ENCODE data around the gene SCYGR7. TPM values are rescaled to one million over a fixed set of nuclear protein-coding genes. Genes with fewer than 3 reads are reported as not detected.
"Not testable (repeated sequence)": the region's sequence is repeated elsewhere in the genome, so short reads cannot be mapped to it uniquely, and the experiment has no call there.

Gene SCYGR7
- total RNA-seq, 4 donors from 2014 or later = not detected

GRCh38 chr2:227748079-227748478, 19.9 kb downstream of the SCYGR7 start:
- TF ChIP-seq POLR2AphosphoS5 (IDR thresholded peaks at IDR 0.05) (no peak), CTCF (IDR thresholded peaks at IDR 0.05) (no peak), EP300 (IDR thresholded peaks at IDR 0.05) (no peak), POLR2A (IDR thresholded peaks at IDR 0.05; ENCODE audit: low read depth) (no peak)
- intact Hi-C loops (cut with DNase I) = no loop called here

GRCh38 chr2:227756261-227756660, 28.1 kb downstream of the SCYGR7 start:
- H3K27me3 ChIP-seq; H3K4me3 ChIP-seq; H3K9me3 ChIP-seq; intact Hi-C loops (cut with DNase I); H3K36me3 ChIP-seq; DNase-seq (ENCODE audit: extremely low spot score); H3K4me1 ChIP-seq; H3K27ac ChIP-seq (replicated peaks in 1 of 4): not testable (repeated sequence)
- WGBS = 65% methylated on average over 4 of the region's 4 CpGs

More at GRCh38 chr2:227748079-227748478, 19.9 kb downstream of the SCYGR7 start:
- Histone ChIP-seq H3K4me3 (no peak overlapping the region), H3K27me3 (no peaks in the 10 kb centered on the region), H3K27ac (replicated peaks in 1 of 4) (no peak overlapping the region), H3K4me1 (no peaks in the 10 kb centered on the region), H3K36me3 (no peaks in the 10 kb centered on the region), H3K9me3 (no peaks in the 10 kb centered on the region)
- 66% methylated on average over 6 of the region's 6 CpGs for WGBS
- no peak for DNase-seq (ENCODE audit: extremely low spot score)

- no peak overlapping the region for H3K4me3 ChIP-seq
- no peaks in the 10 kb centered on the region for H3K9me3 ChIP-seq
- WGBS = 80% methylated on average over 13 of the region's 13 CpGs
- H3K36me3 ChIP-seq = no peaks in the 10 kb centered on the region
- no peaks in the 10 kb centered on the region for H3K4me1 ChIP-seq
- H3K27ac ChIP-seq (replicated peaks in 1 of 4) = no peak overlapping the region
- intact Hi-C loops (cut with DNase I) = no loop called here
- no peaks in the 10 kb centered on the region for H3K27me3 ChIP-seq
- TF ChIP-seq EP300 (IDR thresholded peaks at IDR 0.05) = no peak
- DNase-seq (ENCODE audit: extremely low spot score) = no peak
These were observed 31.4 kb downstream of the SCYGR7 start for GRCh38 chr2:227759411-227760118.

GRCh38 chr2:227761740-227762476, 33.8 kb downstream of the SCYGR7 start:
- 75% methylated on average over 6 of the region's 6 CpGs for WGBS
- H3K4me3 ChIP-seq = no peak overlapping the region
- H3K27ac ChIP-seq (replicated peaks in 1 of 4) = no peak overlapping the region
- H3K4me1 ChIP-seq = peaks cover 0 to 9% (median 8%) of the 10 kb centered on the region in 4 donors
- intact Hi-C loops (cut with DNase I) = no loop called here
- H3K36me3 ChIP-seq = no peaks in the 10 kb centered on the region
- no peaks in the 10 kb centered on the region for H3K27me3 ChIP-seq
- no peaks in the 10 kb centered on the region for H3K9me3 ChIP-seq
- no peak for DNase-seq (ENCODE audit: extremely low spot score)
- no peak for TF ChIP-seq POLR2AphosphoS5 (IDR thresholded peaks at IDR 0.05)
- TF ChIP-seq EP300 (IDR thresholded peaks at IDR 0.05) = no peak
- no peak for TF ChIP-seq CTCF (IDR thresholded peaks at IDR 0.05)
- no peak for TF ChIP-seq POLR2A (IDR thresholded peaks at IDR 0.05; ENCODE audit: low read depth)

GRCh38 chr2:227765788-227766372, 37.7 kb downstream of the SCYGR7 start:
- Histone ChIP-seq H3K36me3 (no peaks in the 10 kb centered on the region), H3K4me1 (peaks cover 0 to 9% (median 8%) of the 10 kb centered on the region in 4 donors), H3K27me3 (no peaks in the 10 kb centered on the region), H3K9me3 (no peaks in the 10 kb centered on the region), H3K27ac (replicated peaks in 1 of 4) (peak overlapping the region in 1 of 4 donors; percentile 32), H3K4me3 (no peak overlapping the region)
- intact Hi-C loops (cut with DNase I) = loop anchor here (1.0 to 5.0 kb wide), 3 partner anchors 108 to 359 kb away; partner anchors contain the start of gene AGFG1
- TF ChIP-seq EP300 (IDR thresholded peaks at IDR 0.05) = no peak
- no peak for TF ChIP-seq POLR2AphosphoS5 (IDR thresholded peaks at IDR 0.05)
- 63% methylated on average over 4 of the region's 4 CpGs for WGBS
- DNase-seq (ENCODE audit: extremely low spot score) = no peak

GRCh38 chr2:227766373-227766883, 38.3 kb downstream of the SCYGR7 start:
- peaks cover 0 to 9% (median 8%) of the 10 kb centered on the region in 4 donors for H3K4me1 ChIP-seq
- WGBS = 22% methylated on average over 11 of the region's 11 CpGs
- peak in 1 of 2 donors; percentile 41 for TF ChIP-seq POLR2AphosphoS5 (IDR thresholded peaks at IDR 0.05)
- peak; percentile 83 to 94 (median 88) for TF ChIP-seq CTCF (IDR thresholded peaks at IDR 0.05)
- no peak for TF ChIP-seq EP300 (IDR thresholded peaks at IDR 0.05)
- no peak for TF ChIP-seq POLR2A (IDR thresholded peaks at IDR 0.05; ENCODE audit: low read depth)
- H3K4me3 ChIP-seq = no peak overlapping the region
- intact Hi-C loops (cut with DNase I) = loop anchor here (1.0 to 5.0 kb wide), 3 partner anchors 108 to 359 kb away; partner anchors contain the start of gene AGFG1
- DNase-seq (ENCODE audit: extremely low spot score) = no peak
- no peaks in the 10 kb centered on the region for H3K9me3 ChIP-seq
- no peaks in the 10 kb centered on the region for H3K36me3 ChIP-seq
- H3K27ac ChIP-seq (replicated peaks in 1 of 4) = peak overlapping the region in 1 of 4 donors; percentile 32
- no peaks in the 10 kb centered on the region for H3K27me3 ChIP-seq

Data from esophagus muscularis mucosa (tissue), 4 donors.